CD4-positive, CD25-positive, alpha-beta regulatory T cell (primary cell): ENCODE data around the gene CTU1. TPM values are rescaled to one million over a fixed set of nuclear protein-coding genes. Genes with fewer than 3 reads are reported as not detected.

Experiments used
- ATAC-seq, 2 donors: fragments of 150-1000 bp; cut with Tn5 transposase; one replicate each; pipeline ENCODE4 v1.10.0; 2021; ENCODE audit warnings: low read depth in 2 of 2, moderate number of reproducible peaks in 2 of 2, moderate library complexity in 1 of 2
- DNase-seq, 3 donors: peaks; one replicate each; pipeline versions ENCODE4 v3.0.0 to v3.0.0-alpha.2; 2012 to 2022; ENCODE audit warnings: mixed read lengths in 1 of 3
- H3K27ac ChIP-seq: one replicate; pipeline ENCODE4 v1.7.0; 2013; ENCODE audit warnings: mild to moderate bottlenecking, low read length; ENCODE audit not compliant: insufficient read depth, poor library complexity, severe bottlenecking
- H3K27me3 ChIP-seq: one replicate; pipeline ENCODE4 v1.7.0; 2013; ENCODE audit warnings: low read length; ENCODE audit not compliant: control insufficient read depth, insufficient read depth
- H3K36me3 ChIP-seq: one replicate; pipeline ENCODE4 v1.7.0; 2013; ENCODE audit warnings: mild to moderate bottlenecking, low read length, moderate library complexity; ENCODE audit not compliant: control insufficient read depth, insufficient read depth
- H3K4me1 ChIP-seq: 2 replicates; pipeline ENCODE4 v1.7.0; 2013; ENCODE audit warnings: mild to moderate bottlenecking, low read length; ENCODE audit not compliant: insufficient read depth, control insufficient read depth, poor library complexity, severe bottlenecking
- H3K4me3 ChIP-seq: one replicate; pipeline ENCODE4 v1.7.0; 2013; ENCODE audit warnings: low read depth, mild to moderate bottlenecking, low read length, moderate library complexity
- H3K9me3 ChIP-seq, 2 experiments: 1 replicate in 1 of 2; 2 replicates in 1 of 2; pipeline ENCODE4 v1.7.0; 2013; ENCODE audit warnings: low read length in 2 of 2, mild to moderate bottlenecking in 1 of 2, moderate library complexity in 1 of 2; ENCODE audit not compliant: control insufficient read depth in 2 of 2
- H3K27ac Mint-ChIP-seq, 3 donors: one replicate each; pipeline ENCODE4 v1.8.0; 2020 to 2022; ENCODE audit warnings: mild to moderate bottlenecking in 3 of 3, mixed read lengths in 3 of 3, moderate library complexity in 2 of 3
- H3K27me3 Mint-ChIP-seq: one replicate; pipeline ENCODE4 v1.8.0; 2022; ENCODE audit warnings: mild to moderate bottlenecking, mixed read lengths
- H3K36me3 Mint-ChIP-seq: one replicate; pipeline ENCODE4 v1.8.0; 2020; ENCODE audit warnings: mixed read lengths
- H3K4me1 Mint-ChIP-seq, 4 donors: one replicate each; pipeline ENCODE4 v1.8.0; 2020 to 2022; ENCODE audit warnings: mixed read lengths in 4 of 4, mild to moderate bottlenecking in 1 of 4
- H3K4me3 Mint-ChIP-seq, 4 donors: one replicate each; pipeline ENCODE4 v1.8.0; 2020 to 2022; ENCODE audit warnings: mild to moderate bottlenecking in 4 of 4, mixed read lengths in 4 of 4, moderate library complexity in 3 of 4
- H3K9me3 Mint-ChIP-seq, 7 donors: one replicate each; pipeline ENCODE4 v1.8.0; 2020 to 2022; ENCODE audit warnings: mixed read lengths in 7 of 7, mild to moderate bottlenecking in 3 of 7, moderate library complexity in 2 of 7
- polyA plus RNA-seq, 4 donors: library from polyadenylated mRNA; unstranded; fragments of 300-500 nt; fragmentation: Illumina TruSeq; gene quantifications; one replicate each; pipeline ENCODE4 v1.2.3, GENCODE V29; 2021
- total RNA-seq: library from RNA; stranded (reverse); gene quantifications from one replicate; pipeline ENCODE4 v1.2.3, GENCODE V29; 2022

CTU1 gene
- total and polyA plus RNA-seq, 5 donors from 2014 or later, result 3.4 to 8.0 (median 5.1) TPM

DNA sequence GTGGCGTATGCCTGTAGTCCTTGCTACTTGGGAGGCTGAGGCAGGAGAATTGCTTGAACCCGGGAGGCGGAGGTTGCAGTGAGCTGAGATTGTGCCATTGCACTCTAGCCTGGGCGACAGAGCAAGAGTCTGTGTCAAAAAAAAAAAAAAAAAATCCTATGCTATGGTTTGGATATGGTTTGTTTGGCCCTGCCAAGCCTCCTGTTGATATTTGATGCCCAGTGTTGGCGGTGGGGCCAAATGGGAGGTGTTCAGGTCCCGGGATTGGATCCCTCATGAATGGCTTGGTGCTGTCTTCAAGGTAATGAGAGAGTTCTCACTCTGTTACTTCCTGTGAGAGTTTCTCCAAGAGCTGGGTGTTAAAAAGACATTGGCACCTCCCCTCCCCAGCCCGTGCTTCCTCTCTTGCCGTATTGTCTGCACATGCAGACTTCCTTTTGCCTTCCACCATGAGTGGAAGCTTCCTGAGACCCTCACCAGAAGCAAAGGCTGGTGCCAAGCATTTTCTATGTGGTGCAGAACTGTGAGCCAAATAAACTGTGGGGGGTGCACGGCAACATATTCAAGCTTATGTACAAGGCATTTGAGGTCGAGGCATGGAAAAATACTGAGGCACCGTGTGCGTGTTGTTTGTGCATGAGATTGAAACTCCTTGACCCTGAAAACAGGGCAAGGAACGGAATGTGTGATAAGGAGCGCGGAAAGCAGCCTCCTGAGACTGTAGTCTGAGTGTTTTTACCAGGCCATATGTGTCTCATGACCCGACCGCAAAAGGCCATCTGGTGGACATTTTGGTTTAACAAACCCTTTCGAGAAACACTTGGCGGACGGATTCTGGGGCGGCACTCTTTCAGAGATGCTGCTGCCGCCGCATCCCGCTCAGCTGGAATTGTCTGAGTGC, 23.8 kb upstream of the CTU1 start:
- Histone ChIP-seq H3K4me1 (peaks cover 42% of the 10 kb centered on the region), H3K27me3 (no peaks in the 10 kb centered on the region), H3K4me3 (peak overlapping the region; percentile 21), H3K36me3 (no peaks in the 10 kb centered on the region), H3K9me3 (no peaks in the 10 kb centered on the region), H3K27ac (peak overlapping the region; percentile 5)
- H3K4me3 Mint-ChIP-seq, result peak overlapping the region; percentile 10 to 83 (median 61)
- peaks cover 0 to 2% (median 0%) of the 10 kb centered on the region in 7 donors for H3K9me3 Mint-ChIP-seq
- ATAC-seq (peak; percentile 59 to 60), DNase-seq (peak in 2 of 3 donors; percentile 29 to 71)
- peaks cover 8 to 62% (median 32%) of the 10 kb centered on the region in 4 donors for H3K4me1 Mint-ChIP-seq
- H3K36me3 Mint-ChIP-seq, result peaks cover 6% of the 10 kb centered on the region
- H3K27me3 Mint-ChIP-seq, result peaks cover 14% of the 10 kb centered on the region
- peak overlapping the region; percentile 75 to 95 (median 85) for H3K27ac Mint-ChIP-seq

DNA sequence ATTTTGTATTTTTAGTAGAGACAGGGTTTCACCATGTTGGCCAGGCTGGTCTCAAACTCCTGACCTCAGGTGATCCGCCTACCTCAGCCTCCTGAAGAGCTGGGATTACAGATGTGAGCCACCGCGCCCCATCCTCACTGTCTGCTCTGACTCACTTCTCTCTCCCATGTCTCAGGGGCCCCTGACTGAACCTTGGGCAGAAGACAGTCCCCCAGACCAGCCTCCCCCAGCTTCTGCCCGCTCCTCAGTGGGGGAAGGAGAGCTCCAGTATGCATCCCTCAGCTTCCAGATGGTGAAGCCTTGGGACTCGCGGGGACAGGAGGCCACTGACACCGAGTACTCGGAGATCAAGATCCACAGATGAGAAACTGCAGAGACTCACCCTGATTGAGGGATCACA, 21.5 kb upstream of the CTU1 start:
- H3K27ac ChIP-seq, result no peak overlapping the region
- H3K4me3 Mint-ChIP-seq, result peak overlapping the region in 1 of 4 donors; percentile 63
- peaks cover 5 to 75% (median 37%) of the 10 kb centered on the region in 4 donors for H3K4me1 Mint-ChIP-seq
- H3K9me3 Mint-ChIP-seq, result peaks cover 0 to 2% (median 0%) of the 10 kb centered on the region in 7 donors
- H3K27me3 ChIP-seq, result no peaks in the 10 kb centered on the region
- H3K27ac Mint-ChIP-seq, result peak overlapping the region; percentile 57 to 83 (median 78)
- peaks cover 49% of the 10 kb centered on the region for H3K4me1 ChIP-seq
- no peak for DNase-seq
- H3K36me3 ChIP-seq, result no peaks in the 10 kb centered on the region
- no peaks in the 10 kb centered on the region for H3K9me3 ChIP-seq
- ATAC-seq, result no peak
- H3K27me3 Mint-ChIP-seq, result peaks cover 4% of the 10 kb centered on the region
- no peak overlapping the region for H3K4me3 ChIP-seq
- H3K36me3 Mint-ChIP-seq, result peaks cover 3% of the 10 kb centered on the region

- Histone ChIP-seq H3K9me3 (no peaks in the 10 kb centered on the region), H3K27me3 (no peaks in the 10 kb centered on the region), H3K27ac (peak overlapping the region; percentile 14), H3K36me3 (no peaks in the 10 kb centered on the region), H3K4me3 (no peak overlapping the region), H3K4me1 (peaks cover 64% of the 10 kb centered on the region)
- peak overlapping the region in 2 of 3 donors; percentile 57 to 76 for H3K27ac Mint-ChIP-seq
- H3K4me3 Mint-ChIP-seq, result peak overlapping the region in 3 of 4 donors; percentile 52 to 74 (median 70)
- H3K4me1 Mint-ChIP-seq, result peaks cover 3 to 90% (median 48%) of the 10 kb centered on the region in 4 donors
- peaks cover 0 to 4% (median 2%) of the 10 kb centered on the region in 7 donors for H3K9me3 Mint-ChIP-seq
- H3K27me3 Mint-ChIP-seq, result peaks cover 4% of the 10 kb centered on the region
- ATAC-seq (no peak), DNase-seq (no peak)
- H3K36me3 Mint-ChIP-seq, result peaks cover 7% of the 10 kb centered on the region
Measured at GRCh38 chr19:51128227-51128626, 20.0 kb upstream of the CTU1 start.

- Histone ChIP-seq H3K4me3 (no peak overlapping the region), H3K27me3 (no peaks in the 10 kb centered on the region), H3K36me3 (no peaks in the 10 kb centered on the region), H3K4me1 (peaks cover 69% of the 10 kb centered on the region), H3K27ac (peak overlapping the region; percentile 14), H3K9me3 (no peaks in the 10 kb centered on the region)
- DNase-seq, result no peak
- no peak for ATAC-seq
- Mint-ChIP-seq H3K27ac (peak overlapping the region; percentile 57 to 89 (median 76)), H3K27me3 (peaks cover 4% of the 10 kb centered on the region), H3K9me3 (peaks cover 0 to 6% (median 2%) of the 10 kb centered on the region in 7 donors), H3K4me1 (peaks cover 3 to 94% (median 49%) of the 10 kb centered on the region in 4 donors), H3K4me3 (peak overlapping the region in 3 of 4 donors; percentile 57 to 74 (median 70)), H3K36me3 (peaks cover 7% of the 10 kb centered on the region)
Measured at GRCh38 chr19:51127755-51128154, 19.5 kb upstream of the CTU1 start.

- peaks cover 70% of the 10 kb centered on the region for H3K4me1 ChIP-seq
- ATAC-seq (no peak), DNase-seq (no peak)
- Mint-ChIP-seq H3K36me3 (peaks cover 7% of the 10 kb centered on the region), H3K9me3 (peaks cover 0 to 6% (median 1%) of the 10 kb centered on the region in 7 donors), H3K27ac (peak overlapping the region; percentile 60 to 89 (median 80)), H3K4me1 (peaks cover 0 to 95% (median 44%) of the 10 kb centered on the region in 4 donors), H3K4me3 (peak overlapping the region in 2 of 4 donors; percentile 43 to 74), H3K27me3 (peaks cover 4% of the 10 kb centered on the region)
- no peaks in the 10 kb centered on the region for H3K9me3 ChIP-seq
- no peak overlapping the region for H3K27ac ChIP-seq
- no peaks in the 10 kb centered on the region for H3K36me3 ChIP-seq
- H3K27me3 ChIP-seq, result no peaks in the 10 kb centered on the region
- H3K4me3 ChIP-seq, result no peak overlapping the region
Measured at GRCh38 chr19:51127032-51127431, 18.8 kb upstream of the CTU1 start.

GRCh38 chr19:51125421-51126075, 17.3 kb upstream of the CTU1 start:
- Histone ChIP-seq H3K36me3 (no peaks in the 10 kb centered on the region), H3K9me3 (no peaks in the 10 kb centered on the region), H3K4me1 (peaks cover 64% of the 10 kb centered on the region), H3K27me3 (no peaks in the 10 kb centered on the region), H3K4me3 (no peak overlapping the region), H3K27ac (peak overlapping the region; percentile 63)
- Mint-ChIP-seq H3K27ac (peak overlapping the region in 2 of 3 donors; percentile 64 to 92), H3K4me1 (peaks cover 0 to 92% (median 42%) of the 10 kb centered on the region in 4 donors), H3K9me3 (peaks cover 0 to 6% (median 3%) of the 10 kb centered on the region in 7 donors), H3K27me3 (peaks cover 2% of the 10 kb centered on the region), H3K36me3 (peaks cover 7% of the 10 kb centered on the region), H3K4me3 (peak overlapping the region in 1 of 4 donors; percentile 19)
- ATAC-seq (no peak), DNase-seq (no peak)

- Histone ChIP-seq H3K36me3 (no peaks in the 10 kb centered on the region), H3K27ac (peak within 1 kb of the TSS; percentile 63), H3K4me3 (peak within 1 kb of the TSS; percentile 33), H3K4me1 (peaks cover 59% of the 10 kb centered on the region), H3K27me3 (no peaks in the 10 kb centered on the region), H3K9me3 (no peaks in the 10 kb centered on the region)
- H3K4me3 Mint-ChIP-seq, result peak within 1 kb of the TSS; percentile 7 to 83 (median 77)
- peaks cover 0 to 86% (median 42%) of the 10 kb centered on the region in 4 donors for H3K4me1 Mint-ChIP-seq
- H3K36me3 Mint-ChIP-seq, result peaks cover 7% of the 10 kb centered on the region
- peaks cover 0 to 6% (median 3%) of the 10 kb centered on the region in 7 donors for H3K9me3 Mint-ChIP-seq
- peak within 1 kb of the TSS; percentile 92 to 98 (median 98) for H3K27ac Mint-ChIP-seq
- DNase-seq (no peak), ATAC-seq (no peak)
- H3K27me3 Mint-ChIP-seq, result no peaks in the 10 kb centered on the region
Measured at GRCh38 chr19:51124729-51125128, 16.5 kb upstream of the CTU1 start, which contains the start of gene SIGLEC9. TSS of gene SIGLEC9 (plus strand) at chr19:51124906. CDS start at chr19:51124975, 69 bp downstream.
